HUES6 (cell line): Measurements from ENCODE around the gene ATP13A3.

Source experiments
- H3K27ac ChIP-seq: 2 replicates; pipeline ENCODE4 v1.7.0; 2013; ENCODE audit warnings: low read depth, mild to moderate bottlenecking, low read length, inconsistent platforms
- H3K27me3 ChIP-seq: 2 replicates; pipeline ENCODE4 v1.6.1; 2013; ENCODE audit warnings: low read length; ENCODE audit not compliant: control insufficient read depth, insufficient read depth
- H3K36me3 ChIP-seq: 2 replicates; pipeline ENCODE4 v1.6.1; 2013; ENCODE audit warnings: low read length; ENCODE audit not compliant: control insufficient read depth, insufficient read depth
- H3K4me1 ChIP-seq: 2 replicates; pipeline ENCODE4 v1.6.1; 2013; ENCODE audit warnings: low read length; ENCODE audit not compliant: control insufficient read depth, insufficient read depth
- H3K4me3 ChIP-seq: 2 replicates; pipeline ENCODE4 v1.5.1; 2013; ENCODE audit warnings: low read depth, low read length
- H3K9ac ChIP-seq: one replicate; pipeline ENCODE4 v1.6.1; 2013; ENCODE audit warnings: mild to moderate bottlenecking, low read length
- H3K9me3 ChIP-seq: 2 replicates; pipeline ENCODE4 v1.6.1; 2013; ENCODE audit warnings: low read depth, low read length; ENCODE audit not compliant: control insufficient read depth, insufficient read depth

ATP13A3 gene

GRCh38 chr3:194390835-194391234 is 96.0 kb downstream of the ATP13A3 start:
- H3K9ac ChIP-seq, result no peak overlapping the region
- H3K27ac ChIP-seq, result no peak overlapping the region
- H3K36me3 ChIP-seq, result no peaks in the 10 kb centered on the region
- no peak overlapping the region for H3K4me3 ChIP-seq
- peaks cover 14% of the 10 kb centered on the region for H3K4me1 ChIP-seq
- H3K27me3 ChIP-seq, result no peaks in the 10 kb centered on the region
- H3K9me3 ChIP-seq, result peaks cover 6% of the 10 kb centered on the region; the same call in 1 of the 2 replicates

- no peak overlapping the region for H3K27ac ChIP-seq
- H3K36me3 ChIP-seq, result no peaks in the 10 kb centered on the region
- H3K4me1 ChIP-seq, result peaks cover 9% of the 10 kb centered on the region; the same call in 1 of the 2 replicates
- 0 out of 2 replicates have a peak, but pooled peaks cover 2% of the 10 kb centered on the region for H3K27me3 ChIP-seq
- no peak overlapping the region for H3K4me3 ChIP-seq
- H3K9me3 ChIP-seq, result peaks cover 6% of the 10 kb centered on the region; the same call in 1 of the 2 replicates
- H3K9ac ChIP-seq, result no peak overlapping the region
These were observed 97.5 kb downstream of the ATP13A3 start for GRCh38 chr3:194389269-194389668.

GRCh38 chr3:194387926-194388418 is 98.8 kb downstream of the ATP13A3 start:
- Histone ChIP-seq H3K27me3 (0 out of 2 replicates have a peak, but pooled peaks cover 2% of the 10 kb centered on the region), H3K36me3 (no peaks in the 10 kb centered on the region), H3K4me1 (peaks cover 17% of the 10 kb centered on the region; the same call in 1 of the 2 replicates), H3K9me3 (peaks cover 6% of the 10 kb centered on the region; the same call in 1 of the 2 replicates), H3K4me3 (no peak overlapping the region), H3K9ac (no peak overlapping the region), H3K27ac (no peak overlapping the region)

GRCh38 chr3:194387276-194387675 is 99.5 kb downstream of the ATP13A3 start:
- Histone ChIP-seq H3K9me3 (peaks cover 6% of the 10 kb centered on the region; the same call in 1 of the 2 replicates), H3K4me1 (peaks cover 24% of the 10 kb centered on the region), H3K36me3 (no peaks in the 10 kb centered on the region), H3K4me3 (no peak overlapping the region), H3K27ac (no peak overlapping the region), H3K27me3 (0 out of 2 replicates have a peak, but pooled peaks cover 2% of the 10 kb centered on the region), H3K9ac (no peak overlapping the region)

DNA sequence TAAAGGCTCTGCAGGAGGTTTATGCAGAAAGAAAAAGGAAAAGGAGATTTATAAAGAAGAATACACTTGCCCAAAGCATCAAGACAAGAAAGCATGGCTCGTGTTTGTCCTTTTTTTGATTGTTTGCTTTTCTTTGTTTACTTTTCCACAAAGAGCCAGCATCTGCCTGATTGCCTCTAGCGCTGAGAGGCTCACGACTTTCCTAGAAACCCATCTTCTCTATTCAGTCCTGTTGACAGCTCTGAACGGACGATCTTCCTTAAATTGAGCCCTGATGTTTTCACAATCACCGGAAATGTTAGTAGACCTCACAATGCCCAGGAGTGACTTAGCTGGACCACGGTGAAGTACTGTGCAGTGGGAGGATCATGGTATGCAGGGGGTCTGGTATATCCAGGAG is 100.2 kb downstream of the ATP13A3 start:
- H3K9me3 ChIP-seq, result peaks cover 6% of the 10 kb centered on the region; the same call in 1 of the 2 replicates
- H3K27ac ChIP-seq, result no peak overlapping the region
- 0 out of 2 replicates have a peak, but pooled peaks cover 2% of the 10 kb centered on the region for H3K27me3 ChIP-seq
- no peak overlapping the region for H3K4me3 ChIP-seq
- H3K36me3 ChIP-seq, result no peaks in the 10 kb centered on the region
- H3K4me1 ChIP-seq, result peaks cover 25% of the 10 kb centered on the region
- H3K9ac ChIP-seq, result no peak overlapping the region

GRCh38 chr3:194386066-194386465 is 100.7 kb downstream of the ATP13A3 start:
- H3K4me1 ChIP-seq, result peaks cover 28% of the 10 kb centered on the region
- no peak overlapping the region for H3K27ac ChIP-seq
- H3K27me3 ChIP-seq, result 0 out of 2 replicates have a peak, but pooled peaks cover 2% of the 10 kb centered on the region
- no peaks in the 10 kb centered on the region for H3K36me3 ChIP-seq
- peaks cover 6% of the 10 kb centered on the region; the same call in 1 of the 2 replicates for H3K9me3 ChIP-seq
- H3K4me3 ChIP-seq, result no peak overlapping the region
- H3K9ac ChIP-seq, result no peak overlapping the region

GRCh38 chr3:194384569-194385001 is 102.2 kb downstream of the ATP13A3 start:
- no peak overlapping the region for H3K4me3 ChIP-seq
- H3K36me3 ChIP-seq, result no peaks in the 10 kb centered on the region
- H3K4me1 ChIP-seq, result peaks cover 36% of the 10 kb centered on the region
- H3K9ac ChIP-seq, result no peak overlapping the region
- 0 out of 2 replicates have a peak, but pooled peaks cover 2% of the 10 kb centered on the region for H3K27me3 ChIP-seq
- H3K9me3 ChIP-seq, result peaks cover 1% of the 10 kb centered on the region; the same call in 1 of the 2 replicates
- H3K27ac ChIP-seq, result no peak overlapping the region

- no peak overlapping the region for H3K27ac ChIP-seq
- no peaks in the 10 kb centered on the region for H3K9me3 ChIP-seq
- H3K4me3 ChIP-seq, result no peak overlapping the region
- no peak overlapping the region for H3K9ac ChIP-seq
- no peaks in the 10 kb centered on the region for H3K36me3 ChIP-seq
- peaks cover 39% of the 10 kb centered on the region for H3K4me1 ChIP-seq
- H3K27me3 ChIP-seq, result 0 out of 2 replicates have a peak, but pooled peaks cover 2% of the 10 kb centered on the region
These were observed 102.6 kb downstream of the ATP13A3 start for GRCh38 chr3:194384156-194384555.

DNA sequence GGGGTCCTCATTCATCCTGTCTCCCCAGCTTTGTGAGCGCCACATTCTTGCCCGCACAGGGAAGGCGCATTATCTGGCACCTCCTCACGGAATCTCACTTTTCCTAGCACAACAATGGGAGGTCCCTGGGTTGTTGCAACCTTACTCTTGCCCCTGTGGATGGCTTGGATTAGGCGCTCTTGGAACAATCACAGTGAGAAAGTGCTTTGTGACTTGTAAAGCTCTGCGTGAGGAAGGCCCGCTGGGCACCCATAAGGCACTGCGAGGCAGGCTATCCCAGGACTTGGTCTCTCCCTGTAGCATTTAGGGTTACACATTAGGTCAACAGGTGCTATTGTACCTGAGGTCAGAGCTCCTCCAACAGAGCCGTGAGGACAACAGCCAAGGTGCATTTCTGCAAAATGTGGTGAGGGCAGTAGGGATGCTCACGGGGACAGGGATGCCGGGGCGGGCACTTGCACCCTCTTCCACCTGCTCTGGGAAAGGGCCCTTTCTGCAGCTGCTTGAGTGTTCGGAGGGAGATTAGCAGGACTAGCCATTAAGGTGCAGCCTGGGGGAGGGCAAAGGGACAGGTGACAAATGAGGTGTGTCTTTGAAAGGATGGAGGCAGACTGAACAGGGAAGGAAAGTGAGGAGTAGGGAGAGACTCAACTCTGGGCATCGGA is 103.4 kb downstream of the ATP13A3 start:
- H3K27me3 ChIP-seq, result 0 out of 2 replicates have a peak, but pooled peaks cover 2% of the 10 kb centered on the region
- H3K9me3 ChIP-seq, result no peaks in the 10 kb centered on the region
- no peak overlapping the region for H3K9ac ChIP-seq
- no peak overlapping the region for H3K27ac ChIP-seq
- peaks cover 39% of the 10 kb centered on the region for H3K4me1 ChIP-seq
- no peak overlapping the region for H3K4me3 ChIP-seq
- no peaks in the 10 kb centered on the region for H3K36me3 ChIP-seq

DNA sequence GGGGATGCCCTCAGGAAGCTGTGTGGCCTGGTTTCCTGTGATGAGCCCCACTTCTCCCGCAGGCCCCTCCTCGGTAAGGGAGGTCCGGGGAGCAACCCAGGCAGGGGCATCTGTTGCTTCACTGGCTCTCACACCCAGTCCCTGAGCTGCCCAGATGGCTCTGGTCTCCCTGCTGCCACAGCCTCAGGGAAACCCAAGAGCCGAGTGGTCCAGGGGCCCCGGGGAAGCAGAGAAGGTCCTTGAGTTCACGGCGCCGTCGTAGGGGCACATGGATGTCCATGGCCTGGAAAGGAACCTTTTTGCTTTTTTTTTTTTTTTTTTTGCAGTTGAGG is 103.9 kb downstream of the ATP13A3 start:
- H3K9ac ChIP-seq, result no peak overlapping the region
- no peak overlapping the region for H3K4me3 ChIP-seq
- H3K36me3 ChIP-seq, result no peaks in the 10 kb centered on the region
- no peak overlapping the region for H3K27ac ChIP-seq
- peaks cover 39% of the 10 kb centered on the region for H3K4me1 ChIP-seq
- no peaks in the 10 kb centered on the region for H3K9me3 ChIP-seq
- 0 out of 2 replicates have a peak, but pooled peaks cover 2% of the 10 kb centered on the region for H3K27me3 ChIP-seq

DNA sequence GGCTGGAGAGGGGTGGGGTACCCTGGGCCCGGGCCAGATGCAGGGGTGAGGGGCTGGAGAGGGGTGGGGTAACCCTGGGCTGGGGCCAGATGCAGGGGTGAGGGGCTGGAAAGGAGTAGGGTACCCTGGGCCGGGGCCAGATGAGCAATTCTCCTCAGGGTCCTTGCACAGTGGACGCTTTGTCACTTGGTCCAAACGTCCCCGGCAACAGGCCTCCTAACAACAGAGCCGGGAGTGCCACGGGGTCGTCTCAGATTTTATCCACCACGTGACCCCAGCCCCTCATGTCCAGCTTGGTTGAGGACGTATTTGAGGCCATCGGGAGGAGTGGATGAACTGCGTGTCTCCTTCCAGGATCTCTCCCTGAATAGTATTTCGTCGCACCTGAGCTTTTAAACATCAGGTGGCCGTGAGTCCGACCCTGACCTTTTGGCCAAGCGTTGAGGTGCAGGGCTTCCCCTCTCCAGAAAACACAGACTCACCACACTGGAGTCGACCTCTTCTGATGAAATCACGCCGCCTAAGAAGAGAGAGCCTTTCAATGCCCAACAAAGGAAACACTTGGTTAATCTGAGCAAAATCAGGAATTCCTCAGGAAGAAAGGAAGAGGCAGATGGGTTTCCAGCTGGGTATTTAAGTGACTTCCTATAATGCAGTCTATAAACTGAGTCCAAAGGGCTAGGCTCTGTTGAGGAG is 104.5 kb downstream of the ATP13A3 start:
- H3K9ac ChIP-seq, result no peak overlapping the region
- H3K9me3 ChIP-seq, result no peaks in the 10 kb centered on the region
- H3K36me3 ChIP-seq, result no peaks in the 10 kb centered on the region
- H3K27ac ChIP-seq, result no peak overlapping the region
- H3K4me1 ChIP-seq, result peaks cover 39% of the 10 kb centered on the region
- no peak overlapping the region for H3K4me3 ChIP-seq
- H3K27me3 ChIP-seq, result 0 out of 2 replicates have a peak, but pooled peaks cover 2% of the 10 kb centered on the region
